Nasal cavity respiratory epithelium epithelial cell of viscerocranial mucosa (primary cell): ENCODE data around the gene PRLHR. TPM values are rescaled to one million over a fixed set of nuclear protein-coding genes. Genes with fewer than 3 reads are reported as not detected.

Experiments
- total RNA-seq: library from RNA; depleted of rRNA; stranded (reverse); fragments of >200 nt; gene quantifications from 2 replicates; pipeline ENCODE4 v1.2.3, GENCODE V29; 2014

The PRLHR gene
- total RNA-seq: not detected in 2 replicates

DNA sequence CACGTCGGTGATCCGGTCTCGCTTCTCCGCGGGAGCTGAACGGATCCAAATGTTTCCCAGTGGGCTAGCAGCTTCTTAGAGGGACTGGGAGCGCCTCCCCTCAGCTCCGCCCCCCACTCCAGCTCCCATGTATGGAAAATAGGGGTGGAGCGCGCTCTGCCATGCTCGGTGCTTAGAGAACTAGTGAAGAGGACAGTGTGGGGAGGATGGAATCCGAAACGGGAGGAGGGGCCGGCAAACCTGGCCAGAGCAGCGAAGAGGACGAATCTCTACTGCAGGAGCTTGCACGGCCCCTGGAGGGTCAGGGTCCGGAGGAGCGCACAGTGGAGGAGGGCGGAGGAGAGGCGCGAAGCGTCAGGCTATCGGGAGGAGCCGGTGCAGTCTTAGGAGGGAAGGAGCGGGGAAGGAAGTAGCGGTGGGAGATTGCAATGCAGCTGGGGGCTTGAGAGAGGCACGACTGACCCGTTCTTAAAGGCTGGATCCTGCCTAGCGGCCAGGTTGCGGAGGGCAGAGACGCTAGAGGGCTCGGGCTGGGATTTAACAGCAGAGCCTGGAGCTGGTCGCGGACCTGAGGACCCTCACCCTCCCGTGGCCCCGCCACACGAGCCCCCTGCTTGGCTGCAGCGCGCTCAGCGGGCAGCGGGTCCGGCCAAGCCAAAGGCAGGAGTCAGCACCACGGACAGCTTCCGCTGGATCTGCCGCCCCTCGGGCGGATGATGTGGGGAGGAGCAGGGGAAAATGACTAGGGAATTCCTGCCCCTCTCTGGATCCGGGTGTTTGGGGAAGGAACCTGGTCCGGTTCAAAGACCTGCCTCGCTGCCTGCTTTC is at the start of gene PRLHR:
TSS of gene PRLHR (minus strand) at position 51 of the 828 bp plus-strand sequence. CDS start 404 bp downstream, outside the sequence.

Other genes starting within 250 kb of the PRLHR start
- 22.6 and 38.2 TPM in 2 replicates for gene CACUL1, start 159.3 kb upstream of the PRLHR start, total RNA-seq